ENCODE measurements around the gene INSR. TPM values are rescaled to one million over a fixed set of nuclear protein-coding genes. Genes with fewer than 3 reads are reported as not detected.

Gene INSR
- total and polyA plus RNA-seq, 8 donors, result 14.0 to 22.8 (median 18.2) TPM

GRCh38 chr19:7292352-7292949 lies 1.8 kb downstream of the INSR start:
- TF ChIP-seq CTCF (IDR thresholded peaks at IDR 0.05), result no peak
- ATAC-seq (no peak), DNase-seq (no peak)
- peak overlapping the region in 1 of 2 donors; percentile 80 for H3K4me3 ChIP-seq
- no peak overlapping the region for H3K27ac ChIP-seq
- no peaks in the 10 kb centered on the region for H3K36me3 ChIP-seq
- H3K4me1 ChIP-seq, result peaks cover 13 to 27% of the 10 kb centered on the region in 2 donors
- intact Hi-C loops (cut with DNase I), result loop anchor here in 1 of 2 donors (10.0 kb wide), 1 partner anchor 88 kb away; no protein-coding TSS in a partner anchor
- peaks cover 0 to 27% of the 10 kb centered on the region in 2 donors for H3K27me3 ChIP-seq
- no peaks in the 10 kb centered on the region for H3K9me3 ChIP-seq

- H3K4me1 ChIP-seq, result peaks cover 8 to 17% of the 10 kb centered on the region in 2 donors
- TF ChIP-seq CTCF (IDR thresholded peaks at IDR 0.05), result no peak
- DNase-seq (no peak), ATAC-seq (no peak)
- H3K27me3 ChIP-seq, result peaks cover 0 to 11% of the 10 kb centered on the region in 2 donors
- H3K27ac ChIP-seq, result no peak overlapping the region
- no peaks in the 10 kb centered on the region for H3K36me3 ChIP-seq
- H3K9me3 ChIP-seq, result no peaks in the 10 kb centered on the region
- intact Hi-C loops (cut with DNase I), result no loop called here
- no peak overlapping the region for H3K4me3 ChIP-seq
These were observed 5.2 kb downstream of the INSR start for GRCh38 chr19:7288977-7289376.

GRCh38 chr19:7288131-7288530 lies 6.1 kb downstream of the INSR start:
- Histone ChIP-seq H3K4me3 (no peak overlapping the region), H3K36me3 (no peaks in the 10 kb centered on the region), H3K4me1 (peaks cover 8 to 11% of the 10 kb centered on the region in 2 donors), H3K9me3 (no peaks in the 10 kb centered on the region), H3K27ac (no peak overlapping the region), H3K27me3 (peaks cover 0 to 3% of the 10 kb centered on the region in 2 donors)
- intact Hi-C loops (cut with DNase I), result no loop called here
- TF ChIP-seq CTCF (IDR thresholded peaks at IDR 0.05), result no peak
- DNase-seq, result no peak
- ATAC-seq, result no peak

- H3K27ac ChIP-seq, result no peak overlapping the region
- intact Hi-C loops (cut with DNase I), result no loop called here
- H3K9me3 ChIP-seq, result no peaks in the 10 kb centered on the region
- no peak for TF ChIP-seq CTCF (IDR thresholded peaks at IDR 0.05)
- ATAC-seq (no peak), DNase-seq (no peak)
- H3K4me1 ChIP-seq, result peaks cover 4 to 7% of the 10 kb centered on the region in 2 donors
- no peaks in the 10 kb centered on the region for H3K27me3 ChIP-seq
- no peak overlapping the region for H3K4me3 ChIP-seq
- no peaks in the 10 kb centered on the region for H3K36me3 ChIP-seq
These were observed 6.5 kb downstream of the INSR start for GRCh38 chr19:7287722-7288121.

GRCh38 chr19:7280940-7281666 lies 13.1 kb downstream of the INSR start:
- H3K4me3 ChIP-seq, result no peak overlapping the region
- H3K4me1 ChIP-seq, result no peaks in the 10 kb centered on the region
- no peaks in the 10 kb centered on the region for H3K27me3 ChIP-seq
- no peak for TF ChIP-seq CTCF (IDR thresholded peaks at IDR 0.05)
- no peak overlapping the region for H3K27ac ChIP-seq
- H3K9me3 ChIP-seq, result no peaks in the 10 kb centered on the region
- no peaks in the 10 kb centered on the region for H3K36me3 ChIP-seq
- ATAC-seq (no peak), DNase-seq (no peak)
- intact Hi-C loops (cut with DNase I), result no loop called here

Data from left lung (tissue), 10 donors.